Mucosa of descending colon (tissue), 3 donors: Measurements from ENCODE around the gene ZNF540. TPM values are rescaled to one million over a fixed set of nuclear protein-coding genes. Genes with fewer than 3 reads are reported as not detected.
"Not testable (repeated sequence)": the region's sequence is repeated elsewhere in the genome, so short reads cannot be mapped to it uniquely, and the experiment has no call there.

Experiments
- ATAC-seq: fragments of 200-7000 bp; cut with Tn5 transposase; one replicate; pipeline ENCODE4 v1.9.1; 2020; ENCODE audit warnings: mild to moderate bottlenecking, moderate library complexity
- DNase-seq, 3 donors: peaks; one replicate each; pipeline ENCODE4 v3.0.0-alpha.2; 2020
- H3K36me3 ChIP-seq: fragments of 200-600 bp; one replicate; pipeline ENCODE4 v1.8.0; 2021; ENCODE audit warnings: low read depth, mild to moderate bottlenecking
- H3K4me1 ChIP-seq: fragments of 200-600 bp; one replicate; pipeline ENCODE4 v1.8.0; 2021; ENCODE audit warnings: low read depth, mild to moderate bottlenecking
- H3K4me3 ChIP-seq: fragments of 200-600 bp; one replicate; pipeline ENCODE4 v1.8.0; 2021; ENCODE audit warnings: mild to moderate bottlenecking
- H3K9me3 ChIP-seq: fragments of 200-600 bp; one replicate; pipeline ENCODE4 v1.8.0; 2021; ENCODE audit warnings: mild to moderate bottlenecking
- CTCF ChIP-seq: fragments of 200-600 bp; IDR thresholded peaks from one replicate; pipeline ENCODE4 v1.8.0; 2022; ENCODE audit warnings: antibody characterized with exemption, mild to moderate bottlenecking
- intact Hi-C, 2 donors: fragments of 100-400 bp; cut with DNase I in 1 of 2; cut with micrococcal nuclease in 1 of 2; formaldehyde crosslinking; loops; one replicate each; pipeline versions ENCODE4 v1.11.0 to v1.11.1; 2022; cut with DNase I, micrococcal nuclease
- total RNA-seq, 3 donors: library from RNA; stranded (reverse); fragmentation: NEBNext Ultra II Directional in 2 of 3; extraction: Animal tissue kit (Norgen Biotek cat#: 25700) in 2 of 3; gene quantifications; one replicate each; pipeline versions ENCODE4 v1.2.1 to v1.2.4, GENCODE V29; 2021 to 2023
- donor health status: DM: no; HTN: no; CAD: no; lungs with moderate emphysema.
- donor health status: DM: no; HTN: no; CAD: no.
- donor health status: DM: no; HTN: yes; CAD: no.

Gene ZNF540
- total RNA-seq, 3 donors from 2014 or later = 1.3 to 8.4 (median 1.5) TPM

GRCh38 chr19:37654118-37654517 lies 59.4 kb downstream of the ZNF540 start:
- intact Hi-C loops = no loop called here

GRCh38 chr19:37654629-37655300 lies 60.1 kb downstream of the ZNF540 start:
- Histone ChIP-seq H3K36me3 (no peaks in the 10 kb centered on the region), H3K4me3 (peak overlapping the region; percentile 50), H3K4me1 (peaks cover 20% of the 10 kb centered on the region), H3K9me3 (peaks cover 4% of the 10 kb centered on the region)
- DNase-seq (peak; percentile 27 to 73 (median 66)), ATAC-seq (peak; percentile 76)
- intact Hi-C loops = no loop called here
- no peak for TF ChIP-seq CTCF

More at GRCh38 chr19:37654118-37654517, 59.4 kb downstream of the ZNF540 start:
- no peak for TF ChIP-seq CTCF
- DNase-seq = no peak
- Histone ChIP-seq H3K36me3 (no peaks in the 10 kb centered on the region), H3K9me3 (peaks cover 4% of the 10 kb centered on the region), H3K4me3 (no peak overlapping the region), H3K4me1 (peaks cover 20% of the 10 kb centered on the region)
- ATAC-seq = no peak

DNA sequence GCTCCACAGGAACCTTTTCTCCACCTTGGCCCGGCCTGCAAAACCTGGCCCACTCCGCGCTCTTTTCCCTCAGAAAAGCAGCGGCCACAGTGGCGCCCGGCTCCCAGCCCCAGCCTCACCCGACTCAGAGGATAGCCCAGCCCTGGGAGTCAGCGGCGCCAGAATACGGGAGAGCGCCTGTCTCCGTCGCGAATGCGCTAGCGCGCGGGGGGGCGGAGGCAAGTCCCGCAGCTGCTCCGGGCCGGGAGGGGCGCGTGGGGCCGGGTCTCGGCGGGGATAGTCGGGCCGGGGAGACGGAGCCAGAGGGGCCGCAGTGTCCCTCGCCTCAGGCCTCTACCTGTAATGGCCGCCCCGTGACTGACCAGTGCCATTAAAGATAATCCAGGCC lies 60.6 kb downstream of the ZNF540 start, which contains the start of gene ZFP30:
ZFP30 (minus strand) TSS at position 165 of the 388 bp plus-strand sequence. CDS start 7,643 bp downstream, outside the sequence.
- Histone ChIP-seq H3K9me3 (peaks cover 4% of the 10 kb centered on the region), H3K4me1 (peaks cover 20% of the 10 kb centered on the region), H3K36me3 (no peaks in the 10 kb centered on the region), H3K4me3 (peak within 1 kb of the TSS; percentile 50)
- TF ChIP-seq CTCF = no peak
- ATAC-seq = peak; percentile 94
- DNase-seq = peak; percentile 89 to 92 (median 90)
- intact Hi-C loops = no loop called here

GRCh38 chr19:37655689-37656371 lies 61.2 kb downstream of the ZNF540 start:
- DNase-seq (peak; percentile 89 to 91 (median 90)), ATAC-seq (peak; percentile 83)
- intact Hi-C loops = no loop called here
- no peak for TF ChIP-seq CTCF
- Histone ChIP-seq H3K4me3 (peak overlapping the region; percentile 50), H3K9me3 (peaks cover 1% of the 10 kb centered on the region), H3K36me3 (no peaks in the 10 kb centered on the region), H3K4me1 (peaks cover 20% of the 10 kb centered on the region)

- H3K9me3 ChIP-seq, ATAC-seq, H3K36me3 ChIP-seq, H3K4me3 ChIP-seq, DNase-seq, intact Hi-C loops: not testable (repeated sequence)
- H3K4me1 ChIP-seq = peaks cover 20% of the 10 kb centered on the region
Observed at GRCh38 chr19:37657157-37657556, 62.5 kb downstream of the ZNF540 start.

Other genes with a start within 250 kb of the ZNF540 start
- 1 to 10 TPM; 3.6 to 8.5 (median 4.9) TPM for gene ZNF527, start 223.8 kb upstream of the ZNF540 start, total RNA-seq
- gene ZNF569, start 127.4 kb upstream of the ZNF540 start, total RNA-seq = 1 to 10 TPM; 1.8 to 6.3 (median 2.1) TPM
- gene ZNF570, start 125.5 kb upstream of the ZNF540 start, total RNA-seq = 1 to 10 TPM; 2.9 to 7.8 (median 3.7) TPM
- gene ZNF793, start 87.9 kb upstream of the ZNF540 start, total RNA-seq = 1 to 10 TPM; 3.8 to 6.6 (median 6.0) TPM
- gene ZNF571, start 84 bp upstream of the ZNF540 start, total RNA-seq = 1 to 10 TPM; 1.5 to 6.0 (median 1.7) TPM
- gene ZFP30, start 60.6 kb downstream of the ZNF540 start, total RNA-seq = 10 to 100 TPM in 2 of 3 donors, 1 to 10 TPM in 1; 8.2 to 14.7 (median 11.0) TPM
- gene ZNF607, start 124.9 kb downstream of the ZNF540 start, total RNA-seq = 10 to 100 TPM in 1 of 3 donors, 1 to 10 TPM in 2; 6.2 to 12.8 (median 6.8) TPM
- gene ZNF573, start 184.7 kb downstream of the ZNF540 start, total RNA-seq = 10 to 100 TPM in 1 of 3 donors, 1 to 10 TPM in 2; 5.4 to 13.1 (median 6.4) TPM